PC-9 (cell line): ENCODE results near the gene NFIA. TPM values are rescaled to one million over a fixed set of nuclear protein-coding genes. Genes with fewer than 3 reads are reported as not detected.

Experiments
- BruUV-seq: library from RNA; stranded (reverse); fragments of 400-500 nt; replicated peaks from 2 replicates; lab custom pipeline; 2021; lab: Mats Ljungman, UMichigan
- CTCF ChIA-PET: fragments of 300-600 bp; sonication (Branson Sonifier 250); formaldehyde crosslinking; loops from one replicate; lab custom pipeline; 2022; ENCODE audit warnings: antibody characterized with exemption; lab: Charles Lee
- POLR2A ChIA-PET: fragments of 300-600 bp; sonication (Branson Sonifier 250); formaldehyde crosslinking; loops from one replicate; lab custom pipeline; 2022; ENCODE audit warnings: antibody characterized with exemption; ENCODE audit not compliant: unreplicated experiment; lab: Charles Lee
- DNase-seq, 2 experiments: peaks; one replicate each; pipeline versions ENCODE4 v3.0.0 to v3.0.0-alpha.2; 2015 to 2022; ENCODE audit warnings: mixed read lengths in 1 of 2
- H2AFZ ChIP-seq: fragments of 200-600 bp; sonication (generic); 2 replicates; pipeline ENCODE4 v1.8.1; 2017; ENCODE audit warnings: antibody characterized with exemption
- H3F3A ChIP-seq: fragments of 200-600 bp; sonication (generic); 2 replicates; pipeline ENCODE4 v1.8.1; 2017; ENCODE audit warnings: antibody characterized with exemption, mild to moderate bottlenecking, low read depth; ENCODE audit not compliant: insufficient read depth
- H3K27ac ChIP-seq: fragments of 200-600 bp; sonication (generic); 2 replicates; pipeline ENCODE4 v1.6.1; 2016; ENCODE audit warnings: mixed run types
- H3K27me3 ChIP-seq: fragments of 200-600 bp; sonication (generic); 2 replicates; pipeline ENCODE4 v1.6.1; 2016; ENCODE audit warnings: low read depth, mixed run types; ENCODE audit not compliant: insufficient read depth
- H3K36me3 ChIP-seq: fragments of 200-600 bp; sonication (generic); 2 replicates; pipeline ENCODE4 v1.6.1; 2016; ENCODE audit warnings: low read depth, mixed run types
- H3K4me1 ChIP-seq: fragments of 200-600 bp; sonication (generic); replicated peaks from 2 replicates; pipeline ENCODE4 v1.6.1; 2016; ENCODE audit warnings: mixed run types; ENCODE audit not compliant: insufficient read depth
- H3K4me2 ChIP-seq: fragments of 200-600 bp; sonication (generic); 2 replicates; pipeline ENCODE4 v1.6.1; 2017; ENCODE audit warnings: mixed run types
- H3K4me3 ChIP-seq: fragments of 200-600 bp; sonication (generic); 2 replicates; pipeline ENCODE4 v1.6.1; 2016; ENCODE audit warnings: mixed run types
- H3K79me2 ChIP-seq: fragments of 200-600 bp; sonication (generic); 2 replicates; pipeline ENCODE4 v1.6.1; 2017; ENCODE audit warnings: low read depth, mixed run types
- H3K9me2 ChIP-seq: fragments of 200-600 bp; sonication (generic); 2 replicates; pipeline ENCODE4 v1.8.1; 2017; ENCODE audit warnings: mild to moderate bottlenecking; ENCODE audit not compliant: insufficient read depth
- H3K9me3 ChIP-seq: fragments of 200-600 bp; sonication (generic); 2 replicates; pipeline ENCODE4 v1.8.1; 2016; ENCODE audit warnings: low read depth; ENCODE audit not compliant: insufficient read depth
- H4K20me1 ChIP-seq: fragments of 200-600 bp; sonication (generic); 2 replicates; pipeline ENCODE4 v1.8.1; 2017; ENCODE audit not compliant: insufficient read depth
- CTCF ChIP-seq: fragments of 200-600 bp; sonication (generic); conservative IDR thresholded peaks from 2 replicates; pipeline ENCODE4 v1.6.1; 2017; ENCODE audit warnings: mixed run types, antibody characterized with exemption, mild to moderate bottlenecking, moderate library complexity
- EZH2 ChIP-seq: fragments of 200-600 bp; sonication (generic); IDR thresholded peaks from 2 replicates; pipeline ENCODE4 v1.8.0; 2017; ENCODE audit warnings: antibody characterized with exemption, low read depth
- intact Hi-C: fragments of 100-400 bp; cut with micrococcal nuclease; formaldehyde crosslinking; loops from one replicate; pipeline ENCODE4 v1.10.0; 2022; ENCODE audit not compliant: unreplicated experiment
- total RNA-seq: library from RNA; stranded (reverse); gene quantifications from 2 replicates; pipeline ENCODE4 v1.2.3, GENCODE V29; 2021

NFIA gene
- total RNA-seq, 1 experiment from 2014 or later: 26.7 TPM

GRCh38 chr1:61051719-61052394 lies 30.5 kb upstream of the NFIA start:
- POLR2A ChIA-PET: no interaction called here
- Histone ChIP-seq H3K9me2 (no peaks in the 10 kb centered on the region), H3K79me2 (no peaks in the 10 kb centered on the region), H3K27ac (no peak overlapping the region), H3K4me1 (peaks cover 4% of the 10 kb centered on the region), H4K20me1 (no peaks in the 10 kb centered on the region), H3K36me3 (no peaks in the 10 kb centered on the region), H3K27me3 (no peaks in the 10 kb centered on the region), H3K4me3 (peak overlapping the region; percentile 88; the same call in 1 of the 2 replicates), H3K4me2 (peak overlapping the region; percentile 99), H3F3A (no peaks in the 10 kb centered on the region; the same call in 1 of the 2 replicates), H3K9me3 (no peaks in the 10 kb centered on the region), H2AFZ (no peak overlapping the region)
- CTCF ChIA-PET: interaction anchor here (0.7 kb wide), 1 partner anchor 288 kb away, joined by 3 read pairs; no protein-coding TSS in a partner anchor
- BruUV-seq: TSS peak; percentile 31
- DNase-seq: no peak
- TF ChIP-seq CTCF (no peak), EZH2 (no peak)
- intact Hi-C loops: loop anchor here (2.0 kb wide), 3 partner anchors 81 to 801 kb away; no protein-coding TSS in a partner anchor

- Histone ChIP-seq H3F3A (peaks cover 5% of the 10 kb centered on the region; the same call in 1 of the 2 replicates), H3K9me3 (no peaks in the 10 kb centered on the region), H3K4me2 (no peak overlapping the region), H2AFZ (no peak overlapping the region), H4K20me1 (no peaks in the 10 kb centered on the region), H3K27me3 (no peaks in the 10 kb centered on the region), H3K79me2 (no peaks in the 10 kb centered on the region), H3K9me2 (no peaks in the 10 kb centered on the region), H3K4me3 (no peak overlapping the region), H3K27ac (no peak overlapping the region), H3K4me1 (peaks cover 5% of the 10 kb centered on the region), H3K36me3 (no peaks in the 10 kb centered on the region)
- no peak for DNase-seq
- TF ChIP-seq EZH2 (no peak), CTCF (no peak)
- ChIA-PET CTCF (interaction anchor here (0.6 kb wide), 1 partner anchor 85 kb away, joined by 6 read pairs; no protein-coding TSS in a partner anchor), POLR2A (interaction anchor here (0.6 kb wide), 1 partner anchor 12 kb away, joined by 15 read pairs; no protein-coding TSS in a partner anchor)
- BruUV-seq: no TSS peak
- intact Hi-C loops: no loop called here
Observed at GRCh38 chr1:61052395-61053225, 29.8 kb upstream of the NFIA start.

DNA sequence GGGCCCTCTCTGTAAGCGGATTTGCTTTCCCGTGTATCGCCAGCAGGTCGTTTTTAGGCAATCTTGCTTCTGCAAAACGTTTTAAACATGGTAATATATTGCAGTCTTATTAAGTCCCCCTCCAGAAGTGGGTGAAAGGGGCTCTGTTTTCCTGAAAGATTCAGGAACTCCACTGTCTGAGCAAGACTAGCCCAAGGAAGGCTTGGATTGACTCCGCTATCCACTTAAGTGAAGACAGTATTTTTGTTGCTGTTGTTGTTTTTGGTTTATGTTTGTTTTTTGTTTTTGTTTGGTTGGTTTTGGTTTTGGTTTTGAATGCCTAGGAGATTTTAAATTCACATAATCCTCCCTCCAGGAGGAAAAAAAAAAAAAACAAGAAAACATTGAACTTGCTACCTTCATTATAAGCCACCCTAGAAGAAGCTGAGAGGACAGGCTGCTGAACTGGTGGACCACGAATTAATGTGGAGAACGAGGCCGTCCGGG lies 29.1 kb upstream of the NFIA start:
- H2AFZ ChIP-seq: no peak overlapping the region
- BruUV-seq: no TSS peak
- CTCF ChIA-PET: interaction anchor here (0.6 kb wide), 1 partner anchor 84 kb away, joined by 6 read pairs; no protein-coding TSS in a partner anchor
- H3K4me2 ChIP-seq: peak overlapping the region; percentile 10; the same call in 1 of the 2 replicates
- peaks cover 11% of the 10 kb centered on the region for H3F3A ChIP-seq
- peaks cover 11% of the 10 kb centered on the region for H3K4me1 ChIP-seq
- H4K20me1 ChIP-seq: no peaks in the 10 kb centered on the region
- no peaks in the 10 kb centered on the region for H3K9me3 ChIP-seq
- no peak for DNase-seq
- no peaks in the 10 kb centered on the region for H3K36me3 ChIP-seq
- no peaks in the 10 kb centered on the region for H3K9me2 ChIP-seq
- H3K27me3 ChIP-seq: no peaks in the 10 kb centered on the region
- H3K27ac ChIP-seq: no peak overlapping the region
- intact Hi-C loops: no loop called here
- no peak overlapping the region for H3K4me3 ChIP-seq
- no peak for TF ChIP-seq CTCF
- TF ChIP-seq EZH2: no peak
- H3K79me2 ChIP-seq: no peaks in the 10 kb centered on the region
- POLR2A ChIA-PET: no interaction called here
